Measurements from ENCODE around the gene AKAP13.

DNA sequence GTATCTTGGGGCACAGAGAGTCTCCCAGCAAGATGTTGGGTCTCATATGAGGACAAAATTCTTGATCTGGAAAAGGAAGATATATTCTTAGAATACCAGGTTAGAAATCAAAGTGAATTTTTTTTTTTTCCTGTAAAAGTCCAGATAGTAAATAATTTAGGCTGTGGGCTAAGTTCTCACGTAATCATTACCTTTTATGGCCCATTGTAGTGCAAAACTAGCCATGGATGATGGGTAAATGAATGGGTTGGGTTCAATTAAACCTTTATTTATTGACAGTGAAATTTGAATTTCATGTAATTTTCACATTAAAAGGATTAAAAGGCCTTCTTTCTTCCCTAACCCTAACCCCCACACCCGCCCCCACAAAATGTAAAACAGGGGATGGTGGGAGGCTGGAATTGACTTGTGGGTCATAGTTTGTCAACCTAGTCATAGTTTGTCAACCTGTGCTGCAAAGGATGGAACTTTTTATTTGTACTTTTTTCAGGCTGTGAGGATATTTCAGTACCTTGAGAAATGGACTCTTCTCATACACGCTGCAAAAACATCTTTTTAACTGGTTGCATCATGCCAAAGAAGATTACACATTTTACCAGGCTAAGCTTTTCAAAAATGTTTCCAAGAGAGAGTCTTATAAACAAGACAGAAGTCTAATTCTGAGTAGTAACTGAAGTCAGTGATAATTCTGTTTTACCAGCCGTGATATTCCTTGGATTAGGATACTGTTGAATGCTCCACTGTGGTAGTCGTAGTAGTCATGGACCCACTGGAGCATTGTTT lies 138.8 kb downstream of the AKAP13 start:
- TF ChIP-seq ZNF341 (tag by site-specific recombination; IDR thresholded peaks at IDR 0.05; ENCODE audit: low read depth) (no peak), ZNF561 (tag by site-specific recombination; IDR thresholded peaks at IDR 0.05; ENCODE audit: borderline replicate concordance) (no peak), KLF17 (tag by site-specific recombination; IDR thresholded peaks at IDR 0.05) (no peak), ZNF626 (tag by site-specific recombination; IDR thresholded peaks at IDR 0.05) (no peak), ZNF670 (tag by site-specific recombination; IDR thresholded peaks at IDR 0.05; ENCODE audit: low read depth) (no peak), ZNF664 (tag by site-specific recombination; IDR thresholded peaks at IDR 0.05) (no peak), GFI1B (tag by site-specific recombination; IDR thresholded peaks at IDR 0.05) (no peak), ZBTB6 (tag by site-specific recombination; IDR thresholded peaks at IDR 0.05) (no peak)
- TF ChIP-seq, protein P1, sequence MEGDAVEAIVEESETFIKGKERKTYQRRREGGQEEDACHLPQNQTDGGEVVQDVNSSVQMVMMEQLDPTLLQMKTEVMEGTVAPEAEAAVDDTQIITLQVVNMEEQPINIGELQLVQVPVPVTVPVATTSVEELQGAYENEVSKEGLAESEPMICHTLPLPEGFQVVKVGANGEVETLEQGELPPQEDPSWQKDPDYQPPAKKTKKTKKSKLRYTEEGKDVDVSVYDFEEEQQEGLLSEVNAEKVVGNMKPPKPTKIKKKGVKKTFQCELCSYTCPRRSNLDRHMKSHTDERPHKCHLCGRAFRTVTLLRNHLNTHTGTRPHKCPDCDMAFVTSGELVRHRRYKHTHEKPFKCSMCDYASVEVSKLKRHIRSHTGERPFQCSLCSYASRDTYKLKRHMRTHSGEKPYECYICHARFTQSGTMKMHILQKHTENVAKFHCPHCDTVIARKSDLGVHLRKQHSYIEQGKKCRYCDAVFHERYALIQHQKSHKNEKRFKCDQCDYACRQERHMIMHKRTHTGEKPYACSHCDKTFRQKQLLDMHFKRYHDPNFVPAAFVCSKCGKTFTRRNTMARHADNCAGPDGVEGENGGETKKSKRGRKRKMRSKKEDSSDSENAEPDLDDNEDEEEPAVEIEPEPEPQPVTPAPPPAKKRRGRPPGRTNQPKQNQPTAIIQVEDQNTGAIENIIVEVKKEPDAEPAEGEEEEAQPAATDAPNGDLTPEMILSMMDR (tag by site-specific recombination; IDR thresholded peaks at IDR 0.05) = no peak

Data from HEK293 (cell line).